Neural cell (in vitro differentiated cells): Measurements from ENCODE around the gene DDI1. TPM values are rescaled to one million over a fixed set of nuclear protein-coding genes. Genes with fewer than 3 reads are reported as not detected.

Experiments
- H2AFZ ChIP-seq: fragments of 200-600, 300-800 bp; sonication (generic), shearing (Covaris generic); 2 replicates; pipeline ENCODE4 v1.6.0; 2014; ENCODE audit warnings: low read depth, mild to moderate bottlenecking, antibody characterized with exemption, low read length, moderate library complexity
- H3F3A ChIP-seq: fragments of 200-600 bp; shearing (Covaris generic); 2 replicates; pipeline ENCODE4 v1.6.1; 2016; ENCODE audit warnings: mild to moderate bottlenecking, moderate library complexity, mixed read lengths, antibody characterized with exemption, low read length; ENCODE audit not compliant: insufficient read depth, poor library complexity, severe bottlenecking
- H3K27ac ChIP-seq: fragments of 200-600, 300-800 bp; sonication (generic), shearing (Covaris generic); 2 replicates; pipeline ENCODE4 v1.5.1; 2014; ENCODE audit warnings: mild to moderate bottlenecking, low read length, moderate library complexity
- H3K27me3 ChIP-seq: fragments of 300-800, 200-600 bp; sonication (generic), shearing (Covaris generic); 2 replicates; pipeline ENCODE4 v1.6.0; 2014; ENCODE audit warnings: mild to moderate bottlenecking, low read depth, low read length, moderate library complexity; ENCODE audit not compliant: insufficient read depth
- H3K36me3 ChIP-seq: fragments of 300-800, 200-600 bp; sonication (generic), shearing (Covaris generic); 2 replicates; pipeline ENCODE4 v1.5.1; 2014; ENCODE audit warnings: mild to moderate bottlenecking, antibody characterized with exemption, low read length, moderate library complexity; ENCODE audit not compliant: insufficient read depth
- H3K4me2 ChIP-seq: fragments of 300-800, 200-600 bp; sonication (generic), shearing (Covaris generic); 2 replicates; pipeline ENCODE4 v1.6.0; 2014; ENCODE audit warnings: mild to moderate bottlenecking, low read length
- H3K4me3 ChIP-seq: fragments of 300-800, 200-600 bp; sonication (generic), shearing (Covaris generic); 2 replicates; pipeline ENCODE4 v1.5.1; 2014; ENCODE audit warnings: mild to moderate bottlenecking, low read length, moderate library complexity
- H3K79me2 ChIP-seq: fragments of 200-600 bp; shearing (Covaris generic); replicated peaks from 2 replicates; pipeline ENCODE4 v1.6.0; 2014; ENCODE audit warnings: mild to moderate bottlenecking, low read length, moderate library complexity; ENCODE audit not compliant: insufficient read depth
- H3K9ac ChIP-seq: fragments of 300-800, 200-600 bp; sonication (generic), shearing (Covaris generic); 2 replicates; pipeline ENCODE4 v1.6.1; 2016; ENCODE audit warnings: mild to moderate bottlenecking, low read length, mixed read lengths
- H3K9me2 ChIP-seq: fragments of 200-600 bp; shearing (Covaris generic); 2 replicates; pipeline ENCODE4 v1.6.1; 2016; ENCODE audit warnings: mild to moderate bottlenecking, low read length, mixed read lengths; ENCODE audit not compliant: insufficient read depth
- H3K9me3 ChIP-seq: fragments of 200-600, 300-800 bp; sonication (generic), shearing (Covaris generic); 2 replicates; pipeline ENCODE4 v1.6.1; 2016; ENCODE audit warnings: mild to moderate bottlenecking, mixed run types, low read length, moderate library complexity, mixed read lengths
- H4K20me1 ChIP-seq: fragments of 200-600 bp; shearing (Covaris generic); 2 replicates; pipeline ENCODE4 v1.6.1; 2016; ENCODE audit warnings: mild to moderate bottlenecking, mixed run types; ENCODE audit not compliant: insufficient read depth
- CTCF ChIP-seq: fragments of 450-650 bp; IDR thresholded peaks from 2 replicates; pipeline ENCODE4 v1.5.1; 2014; ENCODE audit warnings: antibody characterized with exemption, mild to moderate bottlenecking, moderate library complexity; ENCODE audit not compliant: poor library complexity, severe bottlenecking
- EP300 ChIP-seq: fragments of 450-650 bp; conservative IDR thresholded peaks from 2 replicates; pipeline ENCODE4 v1.6.1; 2014; ENCODE audit warnings: antibody characterized with exemption, mild to moderate bottlenecking, moderate library complexity; ENCODE audit not compliant: poor library complexity, severe bottlenecking
- EZH2 ChIP-seq: fragments of 200-600, 300-800 bp; shearing (Covaris generic), sonication (generic); IDR thresholded peaks from 2 replicates; pipeline ENCODE4 v1.6.1; 2014; ENCODE audit warnings: antibody characterized with exemption, low read length, borderline replicate concordance, mild to moderate bottlenecking; ENCODE audit not compliant: insufficient read depth, poor library complexity, severe bottlenecking
- MXI1 ChIP-seq: fragments of 450-650 bp; conservative IDR thresholded peaks from 2 replicates; pipeline ENCODE4 v1.6.1; 2014; ENCODE audit warnings: antibody characterized with exemption, mild to moderate bottlenecking; ENCODE audit not compliant: poor library complexity, severe bottlenecking
- POLR2AphosphoS5 ChIP-seq: IDR thresholded peaks from 2 replicates; pipeline ENCODE4 v1.6.1; 2012
- RAD21 ChIP-seq: fragments of 450-650 bp; conservative IDR thresholded peaks from 2 replicates; pipeline ENCODE4 v1.6.1; 2014; ENCODE audit warnings: antibody characterized with exemption, mild to moderate bottlenecking, moderate library complexity
- SMC3 ChIP-seq: fragments of 450-650 bp; conservative IDR thresholded peaks from 2 replicates; pipeline ENCODE4 v1.6.1; 2014; ENCODE audit warnings: antibody characterized with exemption, mild to moderate bottlenecking, moderate library complexity; ENCODE audit not compliant: poor library complexity
- TAF1 ChIP-seq: IDR thresholded peaks from 2 replicates; pipeline ENCODE4 v1.6.1; 2012; ENCODE audit warnings: low read depth
- polyA plus RNA-seq: library from polyadenylated mRNA; depleted of rRNA; stranded (reverse); fragments of >200 nt; gene quantifications from 2 replicates; pipeline ENCODE4 v1.2.3, GENCODE V29; 2014
- TF ChIP-seq, protein P1 (sequence below): IDR thresholded peaks from 2 replicates; pipeline ENCODE4 v1.6.1; 2012; ENCODE audit warnings: borderline replicate concordance

DDI1 gene
- polyA plus RNA-seq, 1 donor from 2014 or later: not detected

DNA sequence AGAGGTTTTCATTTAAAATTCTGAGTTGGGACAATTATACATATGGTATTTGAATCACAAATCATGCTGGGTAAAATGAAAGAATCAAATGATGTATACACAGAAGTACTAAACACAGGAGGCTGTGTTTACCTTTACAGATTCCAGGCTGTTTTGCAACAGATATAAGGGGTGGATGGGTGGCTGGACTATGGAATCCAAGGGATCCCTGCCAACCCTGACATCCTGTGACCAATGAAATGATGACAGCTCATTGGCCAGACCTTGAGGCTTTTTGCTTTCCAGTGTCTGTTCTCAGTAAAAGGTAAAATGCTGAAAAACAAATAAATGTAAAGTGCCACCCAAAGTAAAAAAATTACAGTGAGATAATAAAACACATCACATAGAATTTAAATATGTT, 3.3 kb upstream of the DDI1 start:
- H3K9me3 ChIP-seq: no peaks in the 10 kb centered on the region
- no peak overlapping the region for H3K27ac ChIP-seq
- no peak overlapping the region for H3K4me3 ChIP-seq
- no peak overlapping the region for H2AFZ ChIP-seq
- H3F3A ChIP-seq: no peaks in the 10 kb centered on the region
- no peaks in the 10 kb centered on the region for H4K20me1 ChIP-seq
- H3K79me2 ChIP-seq: no peaks in the 10 kb centered on the region
- H3K9me2 ChIP-seq: no peaks in the 10 kb centered on the region
- no peak overlapping the region for H3K9ac ChIP-seq
- no peaks in the 10 kb centered on the region for H3K27me3 ChIP-seq
- TF ChIP-seq, protein P1, sequence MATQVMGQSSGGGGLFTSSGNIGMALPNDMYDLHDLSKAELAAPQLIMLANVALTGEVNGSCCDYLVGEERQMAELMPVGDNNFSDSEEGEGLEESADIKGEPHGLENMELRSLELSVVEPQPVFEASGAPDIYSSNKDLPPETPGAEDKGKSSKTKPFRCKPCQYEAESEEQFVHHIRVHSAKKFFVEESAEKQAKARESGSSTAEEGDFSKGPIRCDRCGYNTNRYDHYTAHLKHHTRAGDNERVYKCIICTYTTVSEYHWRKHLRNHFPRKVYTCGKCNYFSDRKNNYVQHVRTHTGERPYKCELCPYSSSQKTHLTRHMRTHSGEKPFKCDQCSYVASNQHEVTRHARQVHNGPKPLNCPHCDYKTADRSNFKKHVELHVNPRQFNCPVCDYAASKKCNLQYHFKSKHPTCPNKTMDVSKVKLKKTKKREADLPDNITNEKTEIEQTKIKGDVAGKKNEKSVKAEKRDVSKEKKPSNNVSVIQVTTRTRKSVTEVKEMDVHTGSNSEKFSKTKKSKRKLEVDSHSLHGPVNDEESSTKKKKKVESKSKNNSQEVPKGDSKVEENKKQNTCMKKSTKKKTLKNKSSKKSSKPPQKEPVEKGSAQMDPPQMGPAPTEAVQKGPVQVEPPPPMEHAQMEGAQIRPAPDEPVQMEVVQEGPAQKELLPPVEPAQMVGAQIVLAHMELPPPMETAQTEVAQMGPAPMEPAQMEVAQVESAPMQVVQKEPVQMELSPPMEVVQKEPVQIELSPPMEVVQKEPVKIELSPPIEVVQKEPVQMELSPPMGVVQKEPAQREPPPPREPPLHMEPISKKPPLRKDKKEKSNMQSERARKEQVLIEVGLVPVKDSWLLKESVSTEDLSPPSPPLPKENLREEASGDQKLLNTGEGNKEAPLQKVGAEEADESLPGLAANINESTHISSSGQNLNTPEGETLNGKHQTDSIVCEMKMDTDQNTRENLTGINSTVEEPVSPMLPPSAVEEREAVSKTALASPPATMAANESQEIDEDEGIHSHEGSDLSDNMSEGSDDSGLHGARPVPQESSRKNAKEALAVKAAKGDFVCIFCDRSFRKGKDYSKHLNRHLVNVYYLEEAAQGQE: no peak
- TF ChIP-seq MXI1: no peak
- TF ChIP-seq POLR2AphosphoS5: no peak
- no peak for TF ChIP-seq TAF1
- no peak for TF ChIP-seq CTCF
- no peak for TF ChIP-seq SMC3
- no peak for TF ChIP-seq EP300
- no peak for TF ChIP-seq EZH2
- no peak for TF ChIP-seq RAD21
- H3K4me2 ChIP-seq: no peak overlapping the region
- H3K36me3 ChIP-seq: no peaks in the 10 kb centered on the region

DNA sequence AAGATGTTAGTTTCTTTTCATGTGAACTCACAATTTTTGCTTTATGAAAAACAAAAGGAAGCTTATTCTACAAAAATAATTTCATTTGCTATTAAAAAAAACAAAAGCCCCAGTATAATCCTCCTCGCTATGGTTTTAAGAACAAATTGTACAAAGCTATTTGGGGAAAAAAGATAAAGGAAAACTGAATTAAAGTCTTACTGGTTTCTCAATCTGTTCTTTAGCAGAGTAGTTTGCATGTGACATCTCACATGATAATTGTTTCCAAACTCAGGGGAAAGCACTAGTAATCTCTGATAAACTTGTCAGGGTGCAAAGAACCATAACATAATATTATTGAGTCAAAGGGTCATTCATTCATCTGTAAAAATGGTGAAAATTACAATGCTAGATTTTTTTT, 2.9 kb upstream of the DDI1 start:
- Histone ChIP-seq H3K79me2 (no peaks in the 10 kb centered on the region), H4K20me1 (no peaks in the 10 kb centered on the region), H3F3A (no peaks in the 10 kb centered on the region), H3K36me3 (no peaks in the 10 kb centered on the region), H3K27ac (no peak overlapping the region), H3K27me3 (no peaks in the 10 kb centered on the region), H2AFZ (no peak overlapping the region), H3K9ac (no peak overlapping the region), H3K4me2 (no peak overlapping the region), H3K9me3 (no peaks in the 10 kb centered on the region), H3K4me3 (no peak overlapping the region), H3K9me2 (no peaks in the 10 kb centered on the region)
- TF ChIP-seq EZH2 (no peak), CTCF (no peak), SMC3 (no peak), EP300 (no peak), TAF1 (no peak), POLR2AphosphoS5 (no peak), MXI1 (no peak), RAD21 (no peak)
- TF ChIP-seq, protein P1: no peak
